K562 (cell line): ENCODE measurements around the gene MRPL9. TPM values are rescaled to one million over a fixed set of nuclear protein-coding genes. Genes with fewer than 3 reads are reported as not detected.

ENCODE experiments used
- ATAC-seq: fragments of 200-7000 bp; cut with Tn5 transposase; 3 replicates; pipeline ENCODE4 v1.9.1; 2020; ENCODE audit warnings: moderate library complexity
- BruUV-seq: library from RNA; stranded (reverse); fragments of 400-500 nt; replicated peaks from 2 replicates; lab custom pipeline; 2021; lab: Mats Ljungman, UMichigan
- CTCF ChIA-PET: fragments of 300-600 bp; formaldehyde crosslinking; extraction: SDS; loops from one replicate; lab custom pipeline; 2021; ENCODE audit warnings: low intra/inter-chr PET ratio; lab: Yijun Ruan, JAX
- POLR2A ChIA-PET: fragments of 300-600, 350-650 bp; sonication (Branson Sonifier 250); formaldehyde crosslinking; extraction: SDS; loops from one replicate; lab custom pipeline; 2021; ENCODE audit warnings: antibody characterized with exemption, inconsistent platforms; lab: Yijun Ruan, JAX
- DNase-seq, 4 experiments: peaks; one replicate each; pipeline versions ENCODE4 v3.0.0 to v3.0.0-alpha.2; 2011 to 2018; ENCODE audit warnings: low spot score in 3 of 4, mixed read lengths in 3 of 4; ENCODE audit errors: extremely low read depth in 1 of 4
- FAIRE-seq: peaks from 2 replicates; lab custom pipeline; 2011; peaks lifted over from hg19 to GRCh38; lab: Jason Lieb, UNC
- H2AFZ ChIP-seq: 2 replicates; pipeline ENCODE4 v1.6.0; 2011; ENCODE audit warnings: low read depth, low read length, control low read depth, inconsistent platforms
- H3K27ac ChIP-seq: fragments of 200-600 bp; 3 replicates; pipeline ENCODE4 v1.8.0; 2011; ENCODE audit warnings: low read depth, mild to moderate bottlenecking, control low read depth, inconsistent platforms, low read length, moderate library complexity, mixed read lengths; ENCODE audit errors: extremely low read depth
- H3K27me3 ChIP-seq, 2 experiments: fragments of 300-600 bp in 1 of 2; 2 replicates in 1 of 2; 3 replicates in 1 of 2; pipeline versions ENCODE4 v1.6.0 to v1.8.0; 2011; ENCODE audit warnings: inconsistent platforms in 2 of 2, low read length in 2 of 2, mild to moderate bottlenecking in 1 of 2, mixed read lengths in 1 of 2, moderate library complexity in 1 of 2; ENCODE audit not compliant: control insufficient read depth in 2 of 2, insufficient read depth in 2 of 2
- H3K36me3 ChIP-seq: fragments of 300-600 bp; 3 replicates; pipeline ENCODE4 v1.8.0; 2011; ENCODE audit warnings: mild to moderate bottlenecking, low read length, inconsistent platforms; ENCODE audit not compliant: control insufficient read depth, insufficient read depth
- H3K4me1 ChIP-seq, 2 experiments: fragments of 200-600 bp in 1 of 2; replicated peaks in 1 of 2; 2 replicates in 1 of 2; 3 replicates in 1 of 2; pipeline versions ENCODE4 v1.5.1 to v1.8.0; 2011; ENCODE audit warnings: inconsistent platforms in 2 of 2, low read length in 2 of 2, mild to moderate bottlenecking in 1 of 2, mixed read lengths in 1 of 2, moderate library complexity in 1 of 2; ENCODE audit not compliant: control insufficient read depth in 2 of 2, insufficient read depth in 2 of 2
- H3K4me2 ChIP-seq: 2 replicates; pipeline ENCODE4 v1.6.1; 2011; ENCODE audit warnings: low read length, control low read depth, inconsistent platforms, mixed read lengths; ENCODE audit not compliant: insufficient read depth
- H3K4me3 ChIP-seq: fragments of 200-600 bp; sonication (generic), shearing (Covaris generic); 2 replicates; pipeline ENCODE4 v1.5.1; 2016; ENCODE audit warnings: control low read depth, inconsistent platforms
- H3K79me2 ChIP-seq: fragments of 200-600 bp; 3 replicates; pipeline ENCODE4 v1.8.0; 2011; ENCODE audit warnings: low read length, inconsistent platforms; ENCODE audit not compliant: control insufficient read depth, insufficient read depth
- H3K9ac ChIP-seq, 2 experiments: 2 replicates each; pipeline versions ENCODE4 v1.6.0 to v1.6.1; 2011; ENCODE audit warnings: low read depth in 2 of 2, low read length in 2 of 2, control low read depth in 1 of 2, inconsistent platforms in 1 of 2, mild to moderate bottlenecking in 1 of 2, mixed read lengths in 1 of 2; ENCODE audit not compliant: insufficient read depth in 1 of 2
- H3K9me1 ChIP-seq: one replicate; pipeline ENCODE4 v1.6.0; 2011; ENCODE audit warnings: inconsistent platforms, mild to moderate bottlenecking, low read length, moderate library complexity; ENCODE audit not compliant: control insufficient read depth, insufficient read depth
- H3K9me3 ChIP-seq: replicated peaks from 2 replicates; pipeline ENCODE4 v1.5.1; 2011; ENCODE audit warnings: low read depth, low read length, inconsistent platforms; ENCODE audit not compliant: control insufficient read depth, insufficient read depth
- H4K20me1 ChIP-seq: replicated peaks from 2 replicates; pipeline ENCODE4 v1.6.1; 2011; ENCODE audit warnings: low read length, inconsistent platforms, mixed read lengths; ENCODE audit not compliant: control insufficient read depth, insufficient read depth
- DLX4 ChIP-seq: fragments of 250-450 bp; sonication (Bioruptor Pico); IDR thresholded peaks from 2 replicates; pipeline ENCODE4 v1.6.1; 2021; ENCODE audit warnings: mild to moderate bottlenecking
- E2F6 ChIP-seq, 2 experiments: IDR thresholded peaks; 2 replicates each; pipeline ENCODE4 v1.6.1; 2011; ENCODE audit warnings: borderline replicate concordance in 1 of 2, control low read depth in 1 of 2, low read depth in 1 of 2, low read length in 1 of 2, mild to moderate bottlenecking in 1 of 2, mixed read lengths in 1 of 2, moderate library complexity in 1 of 2; ENCODE audit not compliant: insufficient read depth in 1 of 2, insufficient read length in 1 of 2, poor library complexity in 1 of 2, severe bottlenecking in 1 of 2; ENCODE audit errors: extremely low read depth in 1 of 2
- GMEB1 ChIP-seq: fragments of 250-450 bp; sonication (Bioruptor Pico); IDR thresholded peaks from 2 replicates; pipeline ENCODE4 v1.4.0; 2020; ENCODE audit warnings: mild to moderate bottlenecking
- IFI16 ChIP-seq: fragments of 250-450 bp; sonication (Bioruptor Pico); IDR thresholded peaks from 2 replicates; pipeline ENCODE4 v2.1.2; 2022; ENCODE audit warnings: mild to moderate bottlenecking, inconsistent platforms
- KHSRP ChIP-seq: fragments of 450-650 bp; IDR thresholded peaks from 2 replicates; pipeline ENCODE4 v1.6.1; 2017
- NFIC ChIP-seq: fragments of 450-650 bp; IDR thresholded peaks from 2 replicates; pipeline ENCODE4 v1.6.1; 2017; ENCODE audit warnings: mild to moderate bottlenecking, inconsistent platforms
- NR3C1 ChIP-seq: sonication (generic); formaldehyde crosslinking; IDR thresholded peaks from 2 replicates; pipeline ENCODE4 v1.8.1; 2022; ENCODE audit warnings: missing genetic modification reagents
- SP2 ChIP-seq: IDR thresholded peaks from 2 replicates; pipeline ENCODE4 v1.6.1; 2011; ENCODE audit warnings: mild to moderate bottlenecking, low read depth, low read length, moderate library complexity; ENCODE audit not compliant: poor library complexity, severe bottlenecking; ENCODE audit errors: extremely low read depth
- SRF ChIP-seq, 2 experiments: fragments of 250-450, 450-650 bp in 1 of 2; sonication (Bioruptor Pico) in 1 of 2; sonication (generic) in 1 of 2; formaldehyde crosslinking; IDR thresholded peaks; 2 replicates each; pipeline versions ENCODE4 v1.5.0 to v1.5.1; 2020 to 2022; ENCODE audit warnings: mild to moderate bottlenecking in 1 of 2, missing genetic modification reagents in 1 of 2
- STAG1 ChIP-seq: sonication (generic); formaldehyde crosslinking; IDR thresholded peaks from 2 replicates; pipeline ENCODE4 v1.5.0; 2020; ENCODE audit warnings: missing genetic modification reagents, borderline replicate concordance
- STAT5A ChIP-seq: IDR thresholded peaks from 2 replicates; pipeline ENCODE4 v1.6.1; 2012; ENCODE audit warnings: low read length, inconsistent platforms, borderline replicate concordance
- TEAD1 ChIP-seq, 2 experiments: fragments of 450-650 bp in 1 of 2; sonication (generic) in 1 of 2; formaldehyde crosslinking; IDR thresholded peaks; 2 replicates each; pipeline versions ENCODE4 v1.4.0 to v1.8.0; 2020 to 2022; ENCODE audit warnings: mild to moderate bottlenecking in 2 of 2, missing genetic modification reagents in 1 of 2
- ZFPM2 ChIP-seq: fragments of 250-450 bp; sonication (Bioruptor Pico); IDR thresholded peaks from 2 replicates; pipeline ENCODE4 v1.5.1; 2022; ENCODE audit warnings: mild to moderate bottlenecking
- ZFX ChIP-seq: sonication (generic); formaldehyde crosslinking; IDR thresholded peaks from 2 replicates; pipeline ENCODE4 v1.8.0; 2022; ENCODE audit warnings: mild to moderate bottlenecking, missing genetic modification reagents, moderate library complexity
- ZNF140 ChIP-seq: fragments of 250-450 bp; sonication (Bioruptor Pico); IDR thresholded peaks from 2 replicates; pipeline ENCODE4 v1.8.0; 2021; ENCODE audit warnings: moderate library complexity, mild to moderate bottlenecking, inconsistent platforms
- ZNF197 ChIP-seq: fragments of 200-800 bp; sonication (Bioruptor generic); IDR thresholded peaks from 2 replicates; pipeline ENCODE4 v1.6.1; 2016; ENCODE audit warnings: low read depth, missing genetic modification characterization, missing compliant biosample characterization
- WGBS: fragments of 100-300 bp; shearing (Covaris generic); methylation state at CpG from one replicate; pipeline ENCODE4 v1.1.6; 2016; ENCODE audit warnings: low coverage, mixed read lengths; ENCODE audit not compliant: insufficient coverage; ENCODE audit errors: missing lambda C conversion rate; 5-methylcytosine and 5-hydroxymethylcytosine counted together
- in situ Hi-C: fragments of 300-500 bp; cut with MboI; formaldehyde crosslinking; loops from 4 replicates; pipeline ENCODE4 v1.15.0; 2018; ENCODE audit warnings: inconsistent platforms, mixed read lengths
- intact Hi-C: fragments of 100-400 bp; cut with micrococcal nuclease; formaldehyde crosslinking; loops from 2 replicates; pipeline ENCODE4 v1.14.2; 2022
- polyA plus RNA-seq, 8 experiments: library from polyadenylated mRNA; depleted of rRNA in 4 of 8; stranded (reverse) in 5 of 8; unstranded in 3 of 8; fragments of >200 nt; fragmentation: Nextera tagmentation in 2 of 8; fragmentation: Illumina TruSeq in 1 of 8; extraction: Ambion mirVana in 2 of 8; extraction: Trizol in 1 of 8; gene quantifications; 2 replicates each; pipeline versions ENCODE4 v1.2.1 to v1.2.3, GENCODE V29; 2011 to 2014; ENCODE audit warnings: inconsistent platforms in 1 of 8, missing spikeins in 1 of 8
- total RNA-seq, 7 experiments: library from RNA; depleted of rRNA in 6 of 7; stranded (reverse); fragments of >200 nt in 6 of 7; fragmentation: Illumina TruSeq in 2 of 7; extraction: Trizol in 2 of 7; gene quantifications; 2 replicates each; pipeline versions ENCODE4 v1.2.1 to v1.2.3, GENCODE V29; 2011 to 2021; ENCODE audit warnings: low replicate concordance in 1 of 7

The MRPL9 gene
- total and polyA plus RNA-seq, 9 of the 15 experiments (the other 6 are each of a cell fraction or from before 2014, with no cell fraction given), result 38.0 to 162 (median 111) TPM

- Histone ChIP-seq H3K27me3 (no peaks in the 10 kb centered on the region), H3K9ac (peak overlapping the region; percentile 49 to 95), H3K4me1 (peaks cover 4 to 13% of the 10 kb centered on the region in 2 experiments; a peak in 4 of 5 replicates), H3K79me2 (no peaks in the 10 kb centered on the region; the same call in 2 of the 3 replicates), H3K4me3 (peak overlapping the region; percentile 70), H3K9me1 (no peaks in the 10 kb centered on the region), H3K9me3 (no peaks in the 10 kb centered on the region), H4K20me1 (no peaks in the 10 kb centered on the region), H3K4me2 (peak overlapping the region; percentile 97), H2AFZ (peak overlapping the region; percentile 97), H3K27ac (peak overlapping the region; percentile 27), H3K36me3 (no peaks in the 10 kb centered on the region)
- CTCF ChIA-PET, result interaction anchor here (1.5 kb wide), 1 partner anchor 98 kb away, joined by 3 read pairs; no protein-coding TSS in a partner anchor
- 3% methylated on average over 37 of the region's 52 CpGs for WGBS
- TSS peak; percentile 93 for BruUV-seq
- FAIRE-seq (no peak), DNase-seq (peak; percentile 45 to 71 (median 60)), ATAC-seq (peak; percentile 54)
- intact Hi-C loops (no loop called here), in situ Hi-C loops (no loop called here)
- POLR2A ChIA-PET, result interaction anchor here (0.9 to 3.9 kb wide), 3 partner anchors 11 to 22 kb away, joined by 3 to 15 read pairs (median 9); no protein-coding TSS in a partner anchor
- TF ChIP-seq GMEB1 (CRISPR knock-in tag) (no peak), ZFPM2 (CRISPR knock-in tag) (no peak), TEAD1 (CRISPR knock-in tag; IDR thresholded peaks at IDR 0.05) (0 out of 4 replicates have a peak, but pooled peaks of 1 of the 2 experiments have one; percentile 25), STAG1 (CRISPR knock-in tag) (no peak), STAT5A (no peak), DLX4 (CRISPR knock-in tag) (no peak), SRF (CRISPR knock-in tag; IDR thresholded peaks at IDR 0.05) (no peak), ZFX (CRISPR knock-in tag) (no peak), ZNF140 (no peak), NR3C1 (CRISPR knock-in tag) (0 out of 2 replicates have a peak, but pooled peaks have one; percentile 10), IFI16 (no peak), E2F6 (IDR thresholded peaks at IDR 0.05; ENCODE audit: borderline replicate concordance in 1 of 2, extremely low read depth in 1 of 2, insufficient read depth in 1 of 2, insufficient read length in 1 of 2, low read depth in 1 of 2, low read length in 1 of 2, poor library complexity in 1 of 2, severe bottlenecking in 1 of 2) (no peak), ZNF197 (CRISPR knock-in tag) (no peak), NFIC (no peak), SP2 (no peak), KHSRP (no peak)
These were observed 27.8 kb upstream of the MRPL9 start for GRCh38 chr1:151790940-151791651.
